Aorta (tissue), 5 donors: ENCODE measurements around the gene LUC7L. TPM values are rescaled to one million over a fixed set of nuclear protein-coding genes. Genes with fewer than 3 reads are reported as not detected.
"Not testable (repeated sequence)": the region's sequence is repeated elsewhere in the genome, so short reads cannot be mapped to it uniquely, and the experiment has no call there.

ENCODE experiments used
- ATAC-seq: fragments of 200-7000 bp; cut with Tn5 transposase; one replicate; pipeline ENCODE4 v1.9.1; 2022; ENCODE audit warnings: moderate library complexity; ENCODE audit not compliant: low FRiP score
- DNase-seq, 2 donors: peaks; one replicate each; pipeline ENCODE4 v3.0.0-alpha.2; 2020
- H3K27ac ChIP-seq, 2 donors: one replicate each; pipeline ENCODE4 v1.5.1; 2013; ENCODE audit warnings: low read length in 2 of 2, mild to moderate bottlenecking in 2 of 2, moderate library complexity in 2 of 2, control low read depth in 1 of 2, inconsistent platforms in 1 of 2, low read depth in 1 of 2
- H3K27me3 ChIP-seq, 2 donors: one replicate each; pipeline ENCODE4 v1.6.1; 2013; ENCODE audit warnings: control low read depth in 1 of 2, low read length in 1 of 2, mild to moderate bottlenecking in 1 of 2, moderate library complexity in 1 of 2; ENCODE audit not compliant: insufficient read depth in 2 of 2, control insufficient read depth in 1 of 2
- H3K36me3 ChIP-seq, 2 donors: one replicate each; pipeline ENCODE4 v1.6.1; 2013; ENCODE audit warnings: control low read depth in 1 of 2, low read length in 1 of 2, mild to moderate bottlenecking in 1 of 2; ENCODE audit not compliant: insufficient read depth in 2 of 2, control insufficient read depth in 1 of 2
- H3K4me1 ChIP-seq, 2 donors: one replicate each; pipeline ENCODE4 v1.6.1; 2013; ENCODE audit warnings: low read length in 2 of 2, control low read depth in 1 of 2, mild to moderate bottlenecking in 1 of 2, moderate library complexity in 1 of 2; ENCODE audit not compliant: insufficient read depth in 2 of 2, control insufficient read depth in 1 of 2
- H3K4me3 ChIP-seq, 2 donors: one replicate each; pipeline ENCODE4 v1.5.1; 2013; ENCODE audit warnings: low read length in 2 of 2, control low read depth in 1 of 2, mild to moderate bottlenecking in 1 of 2
- H3K9me3 ChIP-seq: one replicate; pipeline ENCODE4 v1.6.1; 2013; ENCODE audit warnings: mild to moderate bottlenecking, low read length; ENCODE audit not compliant: control insufficient read depth
- WGBS, 2 donors: extraction: QIAGEN DNeasy Blood & Tissue Kit; methylation state at CpG; one replicate each; pipeline ENCODE4 v1.1.7; 2013; 5-methylcytosine and 5-hydroxymethylcytosine counted together
- intact Hi-C, 2 donors: fragments of 100-400 bp; cut with DNase I; formaldehyde crosslinking; loops; one replicate each; pipeline versions ENCODE4 v1.14.2 to v1.15.0; 2022
- polyA plus RNA-seq, 2 donors: library from polyadenylated mRNA; stranded (reverse); fragments of 200-250 nt; gene quantifications; one replicate each; pipeline ENCODE4 v1.2.3, GENCODE V29; 2013
- total RNA-seq, 2 donors: library from RNA; stranded (reverse); fragmentation: NEBNext Ultra II Directional; extraction: Animal tissue kit (Norgen Biotek cat#: 25700); gene quantifications; one replicate each; pipeline ENCODE4 v1.2.1, GENCODE V29; 2021
- donor health status: healthy with polysubstance abuse.
- donor health status: Bipolar disorder and iron deficiency.
- donor health status: DM: no; HTN: no; CAD: no.
- donor health status: DM: no; HTN: no; CAD: no.
- donor health status: DM: yes; HTN: yes; CAD: no.

Gene LUC7L
- total and polyA plus RNA-seq, 4 donors = 28.4 to 346 (median 84.0) TPM

- intact Hi-C loops, H3K9me3 ChIP-seq, H3K4me3 ChIP-seq, DNase-seq, H3K27ac ChIP-seq, H3K27me3 ChIP-seq, H3K4me1 ChIP-seq, H3K36me3 ChIP-seq: not testable (repeated sequence)
- WGBS, 2 donors = 0 to 1% methylated on average over 5 of the region's 5 CpGs
- ATAC-seq = peak; percentile 45
These were observed 59.2 kb downstream of the LUC7L start for GRCh38 chr16:170088-170507.

GRCh38 chr16:169014-169413 is 60.2 kb downstream of the LUC7L start:
- no peak overlapping the region for H3K27ac ChIP-seq
- WGBS, 2 donors = 33 to 43% methylated on average over 3 of the region's 3 CpGs
- DNase-seq = no peak
- intact Hi-C loops = no loop called here
- no peaks in the 10 kb centered on the region for H3K36me3 ChIP-seq
- ATAC-seq = no peak
- H3K27me3 ChIP-seq = no peaks in the 10 kb centered on the region
- no peak overlapping the region for H3K4me3 ChIP-seq
- no peaks in the 10 kb centered on the region for H3K4me1 ChIP-seq
- H3K9me3 ChIP-seq = no peaks in the 10 kb centered on the region

DNA sequence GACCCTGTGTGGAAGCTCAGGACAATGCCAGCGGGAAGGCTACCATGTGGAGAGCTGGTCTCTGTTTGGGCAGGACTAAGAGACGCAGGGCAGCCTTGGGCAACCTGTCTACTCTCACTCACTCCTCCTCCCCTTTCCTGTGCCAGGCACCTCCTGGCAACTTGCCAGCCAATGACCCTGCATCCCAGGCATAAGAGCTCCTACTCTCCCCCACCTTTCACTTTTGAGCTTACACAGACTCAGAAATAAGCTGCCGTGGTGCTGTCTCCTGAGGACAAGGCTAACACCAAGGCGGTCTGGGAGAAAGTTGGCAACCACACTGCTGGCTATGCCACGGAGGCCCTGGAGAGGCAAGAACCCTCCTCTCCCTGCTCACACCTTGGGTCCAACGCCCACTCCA is 60.8 kb downstream of the LUC7L start:
- no peaks in the 10 kb centered on the region for H3K27me3 ChIP-seq
- H3K27ac ChIP-seq = no peak overlapping the region
- no peaks in the 10 kb centered on the region for H3K36me3 ChIP-seq
- ATAC-seq = no peak
- 40 to 55% methylated on average over 6 of the region's 6 CpGs for WGBS, 2 donors
- intact Hi-C loops = no loop called here
- H3K4me1 ChIP-seq = no peaks in the 10 kb centered on the region
- no peak for DNase-seq
- H3K4me3 ChIP-seq = no peak overlapping the region
- H3K9me3 ChIP-seq = no peaks in the 10 kb centered on the region

DNA sequence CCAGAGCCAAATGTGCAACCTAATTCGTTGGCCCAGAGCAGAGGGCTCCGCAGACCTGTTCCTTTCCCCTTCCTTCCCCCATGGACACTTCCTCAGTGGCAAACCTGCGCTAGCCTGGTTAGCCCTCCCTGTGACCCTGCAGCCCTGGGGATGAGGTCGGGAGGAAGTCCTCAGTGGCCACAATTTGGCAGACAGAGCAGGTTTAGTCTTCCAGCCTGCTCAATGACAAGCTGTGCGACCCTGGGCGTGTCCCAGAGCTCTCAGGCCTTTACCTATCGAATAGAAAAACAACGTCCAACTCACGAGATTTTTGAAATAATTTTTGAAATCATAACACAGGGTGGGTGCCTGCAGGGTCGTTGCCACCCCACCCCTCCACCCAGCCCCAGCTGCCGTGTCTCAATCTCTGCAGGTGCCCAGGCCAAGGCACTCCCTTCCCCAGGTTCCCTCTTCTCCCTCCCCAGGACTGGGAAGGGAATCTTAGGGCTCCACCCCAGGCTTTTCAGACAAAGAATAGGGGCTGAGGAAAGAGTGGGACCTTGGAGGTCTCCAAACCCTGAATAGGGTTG is 62.0 kb downstream of the LUC7L start:
- no peaks in the 10 kb centered on the region for H3K9me3 ChIP-seq
- H3K4me3 ChIP-seq = no peak overlapping the region
- DNase-seq (no peak), ATAC-seq (no peak)
- H3K27me3 ChIP-seq = no peaks in the 10 kb centered on the region
- intact Hi-C loops = no loop called here
- H3K4me1 ChIP-seq = no peaks in the 10 kb centered on the region
- H3K27ac ChIP-seq = no peak overlapping the region
- H3K36me3 ChIP-seq = no peaks in the 10 kb centered on the region
- 6 to 12% methylated on average over 11 of the region's 11 CpGs for WGBS, 2 donors

DNA sequence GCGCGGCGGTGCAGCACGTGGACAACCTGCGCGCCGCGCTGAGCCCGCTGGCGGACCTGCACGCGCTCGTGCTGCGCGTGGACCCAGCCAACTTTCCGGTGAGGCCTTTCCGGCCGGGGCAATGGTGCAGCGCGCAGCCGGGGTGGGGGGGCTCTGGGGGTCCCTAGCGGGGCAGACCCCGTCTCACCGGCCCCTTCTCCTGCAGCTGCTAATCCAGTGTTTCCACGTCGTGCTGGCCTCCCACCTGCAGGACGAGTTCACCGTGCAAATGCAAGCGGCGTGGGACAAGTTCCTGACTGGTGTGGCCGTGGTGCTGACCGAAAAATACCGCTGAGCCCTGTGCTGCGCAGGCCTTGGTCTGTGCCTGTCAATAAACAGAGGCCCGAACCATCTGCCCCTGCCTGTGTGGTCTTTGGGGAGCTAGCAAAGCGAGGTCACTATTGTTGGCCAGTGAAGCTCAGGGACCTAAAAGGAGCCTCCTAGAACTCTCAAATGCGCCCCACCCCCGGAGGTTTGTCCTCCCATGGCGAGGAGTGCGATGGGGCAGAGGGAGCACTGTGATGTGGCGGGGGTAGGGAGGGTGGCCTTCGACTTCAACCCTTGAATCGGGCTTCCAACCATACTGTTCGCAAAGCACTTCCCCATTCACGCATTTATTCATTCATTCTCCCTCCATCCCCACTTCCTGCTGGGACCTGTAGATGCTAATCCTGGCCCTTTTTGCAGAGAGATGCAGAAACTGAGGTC is 62.7 kb downstream of the LUC7L start:
- no peaks in the 10 kb centered on the region for H3K9me3 ChIP-seq
- H3K4me1 ChIP-seq = no peaks in the 10 kb centered on the region
- WGBS, 2 donors = 3 to 6% methylated on average over 44 to 45 of the region's 45 CpGs
- ATAC-seq = no peak
- no peaks in the 10 kb centered on the region for H3K27me3 ChIP-seq
- intact Hi-C loops = no loop called here
- no peak overlapping the region for H3K27ac ChIP-seq
- DNase-seq = no peak
- no peak overlapping the region for H3K4me3 ChIP-seq
- H3K36me3 ChIP-seq = no peaks in the 10 kb centered on the region

DNA sequence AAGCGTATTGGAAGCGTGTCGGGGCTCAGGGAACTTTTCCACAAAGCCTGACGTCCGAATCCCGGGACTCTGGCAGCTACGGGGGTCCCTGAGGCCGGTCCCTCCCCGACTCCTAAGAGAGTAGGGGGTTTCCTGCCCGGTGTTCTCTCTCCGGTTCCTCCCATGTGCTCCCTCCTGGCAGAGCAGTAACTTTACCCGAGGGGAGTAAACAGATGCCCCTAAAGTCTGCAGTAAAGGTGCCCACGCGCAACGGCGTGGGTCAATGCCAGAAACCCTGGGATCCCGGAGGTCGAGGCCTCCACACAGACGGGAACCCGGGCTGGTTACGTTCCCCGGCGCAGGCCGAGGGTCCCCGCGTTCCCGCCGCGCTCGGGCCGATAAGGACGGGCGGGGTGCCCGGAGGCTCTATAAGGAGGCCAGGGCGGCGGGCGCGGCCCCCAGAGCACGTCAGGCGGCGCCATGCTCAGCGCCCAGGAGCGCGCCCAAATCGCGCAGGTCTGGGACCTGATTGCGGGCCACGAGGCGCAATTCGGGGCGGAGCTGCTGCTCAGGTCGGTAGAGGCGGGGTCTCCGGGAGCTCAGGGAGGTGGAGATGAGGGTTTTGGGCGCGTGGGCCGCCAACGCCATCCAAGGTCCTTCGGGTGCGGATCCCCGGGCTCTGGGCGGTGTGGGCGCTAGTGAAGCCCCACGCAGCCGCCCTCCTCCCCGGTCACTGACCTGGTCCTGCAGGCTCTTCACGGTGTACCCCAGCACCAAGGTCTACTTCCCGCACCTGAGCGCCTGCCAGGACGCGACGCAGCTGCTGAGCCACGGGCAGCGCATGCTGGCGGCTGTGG is 63.5 kb downstream of the LUC7L start, which contains the start of gene HBM:
TSS of gene HBM (plus strand) at position 440 of the 836 bp plus-strand sequence. CDS start at position 460, 20 bp downstream.
- H3K4me1 ChIP-seq = no peaks in the 10 kb centered on the region
- WGBS, 2 donors = 1% methylated on average over 74 to 75 of the region's 75 CpGs
- DNase-seq (no peak), ATAC-seq (no peak)
- no peaks in the 10 kb centered on the region for H3K27me3 ChIP-seq
- H3K4me3 ChIP-seq = no peak within 1 kb of the TSS
- intact Hi-C loops = no loop called here
- H3K36me3 ChIP-seq = no peaks in the 10 kb centered on the region
- H3K9me3 ChIP-seq = no peaks in the 10 kb centered on the region
- no peak within 1 kb of the TSS for H3K27ac ChIP-seq

DNA sequence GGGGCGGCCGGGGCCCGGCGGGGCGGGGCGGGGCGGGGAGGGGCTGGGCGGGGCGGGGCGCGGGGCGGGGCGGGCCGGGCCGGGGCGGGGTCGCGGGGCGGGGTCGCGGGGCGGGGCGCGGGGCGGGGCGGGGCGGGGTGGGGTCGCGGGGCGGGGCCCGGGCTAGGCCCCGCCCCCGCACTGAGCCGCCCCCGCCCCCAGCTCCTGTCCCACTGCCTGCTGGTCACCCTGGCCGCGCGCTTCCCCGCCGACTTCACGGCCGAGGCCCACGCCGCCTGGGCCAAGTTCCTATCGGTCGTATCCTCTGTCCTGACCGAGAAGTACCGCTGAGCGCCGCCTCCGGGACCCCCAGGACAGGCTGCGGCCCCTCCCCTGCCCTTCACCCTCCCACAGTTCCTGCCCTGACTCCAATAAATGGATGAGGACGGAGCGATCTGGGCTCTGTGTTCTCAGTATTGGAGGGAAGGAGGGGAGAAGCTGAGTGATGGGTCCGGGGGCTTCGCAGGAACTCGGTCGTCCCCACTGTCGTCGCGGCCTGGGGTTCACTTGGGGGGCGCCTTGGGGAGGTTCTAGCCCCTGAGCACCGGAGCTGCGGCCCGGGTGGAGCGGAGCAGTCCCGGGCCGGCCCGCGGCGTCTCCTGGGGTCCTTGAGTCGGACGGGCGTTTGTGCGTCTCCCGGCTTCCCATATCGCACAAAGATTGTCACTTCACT is 64.3 kb downstream of the LUC7L start:
- no peaks in the 10 kb centered on the region for H3K9me3 ChIP-seq
- no peak overlapping the region for H3K27ac ChIP-seq
- DNase-seq (no peak), ATAC-seq (no peak)
- H3K4me3 ChIP-seq = no peak overlapping the region
- no peaks in the 10 kb centered on the region for H3K4me1 ChIP-seq
- WGBS, 2 donors = 2 to 3% methylated on average over 29 to 77 of the region's 77 CpGs
- intact Hi-C loops = no loop called here
- H3K27me3 ChIP-seq = no peaks in the 10 kb centered on the region
- no peaks in the 10 kb centered on the region for H3K36me3 ChIP-seq

DNA sequence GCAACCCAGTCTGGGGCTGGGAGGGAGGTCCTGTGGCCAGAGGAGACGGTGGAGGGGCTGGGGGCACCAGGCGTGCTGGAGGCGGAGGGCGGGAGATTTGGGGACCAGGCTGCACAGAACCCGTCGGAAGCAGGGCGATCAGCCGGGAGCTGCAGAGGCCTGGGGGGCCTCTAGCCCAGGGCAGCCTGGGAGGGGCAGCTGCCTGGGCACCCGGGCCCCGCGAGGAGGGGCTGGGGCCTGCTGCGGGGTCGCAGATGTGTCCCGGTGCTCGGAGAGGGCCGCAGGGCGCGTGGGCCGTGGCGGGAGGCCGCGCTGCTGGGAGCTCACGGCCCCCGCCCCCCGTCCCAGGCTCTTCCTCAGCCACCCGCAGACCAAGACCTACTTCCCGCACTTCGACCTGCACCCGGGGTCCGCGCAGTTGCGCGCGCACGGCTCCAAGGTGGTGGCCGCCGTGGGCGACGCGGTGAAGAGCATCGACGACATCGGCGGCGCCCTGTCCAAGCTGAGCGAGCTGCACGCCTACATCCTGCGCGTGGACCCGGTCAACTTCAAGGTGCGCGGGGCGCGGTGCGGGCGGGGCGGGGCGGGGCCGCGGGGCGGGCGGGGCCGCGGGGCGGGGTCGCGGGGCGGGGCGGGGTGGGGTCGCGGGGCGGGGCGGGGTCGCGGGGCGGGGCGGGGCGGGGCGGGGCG is 65.0 kb downstream of the LUC7L start:
- ATAC-seq = not testable (repeated sequence)

More for the DNA sequence above, 65.0 kb downstream of the LUC7L start:
- intact Hi-C loops, H3K36me3 ChIP-seq, H3K4me3 ChIP-seq, H3K4me1 ChIP-seq, H3K9me3 ChIP-seq, H3K27me3 ChIP-seq, DNase-seq, H3K27ac ChIP-seq: not testable (repeated sequence)
- WGBS, 2 donors = 2% methylated on average over 30 of the region's 80 CpGs; no CpG with 5 or more reads in 1 of the 2 donors
